GM12878 (cell line): ENCODE results near the gene PTPN12. TPM values are rescaled to one million over a fixed set of nuclear protein-coding genes. Genes with fewer than 3 reads are reported as not detected.

Source experiments
- ATAC-seq: fragments of 200-7000 bp; cut with Tn5 transposase; 3 replicates; pipeline ENCODE4 v1.9.1; 2020; ENCODE audit warnings: mild to moderate bottlenecking, moderate library complexity
- BruUV-seq: library from RNA; stranded (reverse); fragments of 400-500 nt; replicated peaks from 2 replicates; lab custom pipeline; 2021; lab: Mats Ljungman, UMichigan
- CTCF ChIA-PET: fragments of 300-600 bp; sonication (Branson Sonifier 250); formaldehyde crosslinking; extraction: SDS; loops from one replicate; lab custom pipeline; 2021; ENCODE audit warnings: inconsistent platforms; lab: Yijun Ruan, JAX
- POLR2A ChIA-PET: fragments of 350-600 bp; formaldehyde crosslinking; extraction: SDS; loops from one replicate; lab custom pipeline; 2021; ENCODE audit warnings: inconsistent platforms; lab: Charles Lee
- RAD21 ChIA-PET: fragments of 300-600 bp; sonication (Branson Sonifier 250); formaldehyde crosslinking; loops from one replicate; lab custom pipeline; 2023; ENCODE audit warnings: antibody characterized with exemption; ENCODE audit not compliant: unreplicated experiment; lab: Charles Lee
- SMC1A ChIA-PET: fragments of 300-600 bp; sonication (Branson Sonifier 250); formaldehyde crosslinking; loops from one replicate; lab custom pipeline; 2023; ENCODE audit not compliant: unreplicated experiment, uncharacterized antibody; lab: Charles Lee
- DNase-seq: peaks from one replicate; pipeline ENCODE4 v3.0.0-alpha.2; 2011; ENCODE audit warnings: low read depth, low spot score
- FAIRE-seq: peaks from 3 replicates; lab custom pipeline; 2011; peaks lifted over from hg19 to GRCh38; lab: Jason Lieb, UNC
- H2AFZ ChIP-seq: 2 replicates; pipeline ENCODE4 v1.6.0; 2011; ENCODE audit warnings: low read depth, low read length, control low read depth; ENCODE audit not compliant: control insufficient read depth
- H3K27ac ChIP-seq: 2 replicates; pipeline ENCODE4 v1.5.1; 2011; ENCODE audit warnings: control low read depth; ENCODE audit not compliant: control insufficient read depth, insufficient read depth
- H3K27me3 ChIP-seq, 2 experiments: replicated peaks in 1 of 2; 2 replicates each; pipeline versions ENCODE4 v1.6.0 to v1.6.1; 2011; ENCODE audit warnings: low read length in 1 of 2; ENCODE audit not compliant: control insufficient read depth in 2 of 2, insufficient read depth in 2 of 2
- H3K36me3 ChIP-seq, 2 experiments: 2 replicates each; pipeline ENCODE4 v1.5.1; 2011; ENCODE audit warnings: low read length in 1 of 2; ENCODE audit not compliant: control insufficient read depth in 2 of 2, insufficient read depth in 2 of 2
- H3K4me1 ChIP-seq: 2 replicates; pipeline ENCODE4 v1.6.1; 2011; ENCODE audit warnings: mild to moderate bottlenecking, low read length, moderate library complexity, mixed read lengths; ENCODE audit not compliant: control insufficient read depth, insufficient read depth
- H3K4me2 ChIP-seq: 2 replicates; pipeline ENCODE4 v1.6.0; 2011; ENCODE audit warnings: control low read depth; ENCODE audit not compliant: control insufficient read depth, insufficient read depth
- H3K4me3 ChIP-seq: fragments of 200-600 bp; sonication (generic); 2 replicates; pipeline ENCODE4 v1.5.1; 2016
- H3K79me2 ChIP-seq: 2 replicates; pipeline ENCODE4 v1.6.0; 2011; ENCODE audit warnings: low read length; ENCODE audit not compliant: control insufficient read depth, insufficient read depth
- H3K9ac ChIP-seq: 2 replicates; pipeline ENCODE4 v1.8.0; 2011; ENCODE audit warnings: low read length, control low read depth, mixed read lengths; ENCODE audit not compliant: control insufficient read depth, insufficient read depth
- H3K9me3 ChIP-seq: replicated peaks from 3 replicates; pipeline ENCODE4 v1.5.1; 2011; ENCODE audit warnings: mild to moderate bottlenecking, low read length; ENCODE audit not compliant: control insufficient read depth, insufficient read depth
- H4K20me1 ChIP-seq: 2 replicates; pipeline ENCODE4 v1.6.0; 2011; ENCODE audit not compliant: control insufficient read depth, insufficient read depth
- EGR1 ChIP-seq, 2 experiments: IDR thresholded peaks; 1 replicate in 1 of 2; 2 replicates in 1 of 2; pipeline ENCODE4 v1.6.1; 2011 to 2012; ENCODE audit warnings: low read depth in 2 of 2, low read length in 2 of 2, borderline replicate concordance in 1 of 2, mild to moderate bottlenecking in 1 of 2, moderate library complexity in 1 of 2
- FOS ChIP-seq: IDR thresholded peaks from 3 replicates; pipeline ENCODE4 v1.6.1; 2011; ENCODE audit warnings: borderline replicate concordance; ENCODE audit not compliant: insufficient read length; ENCODE audit errors: extremely low read depth
- IRF3 ChIP-seq: fragments of 450-650 bp; IDR thresholded peaks from 2 replicates; pipeline ENCODE4 v1.6.1; 2014; ENCODE audit warnings: mild to moderate bottlenecking
- KAT2A ChIP-seq: conservative IDR thresholded peaks from 2 replicates; pipeline ENCODE4 v1.6.1; 2011; ENCODE audit warnings: low read depth, low read length; ENCODE audit not compliant: control insufficient read depth
- PAX8 ChIP-seq: fragments of 450-650 bp; IDR thresholded peaks from 2 replicates; pipeline ENCODE4 v1.6.1; 2017; ENCODE audit warnings: mild to moderate bottlenecking, moderate library complexity
- PRDM15 ChIP-seq: fragments of 450-650 bp; formaldehyde crosslinking; IDR thresholded peaks from 2 replicates; pipeline ENCODE4 v1.4.0; 2020; ENCODE audit warnings: mild to moderate bottlenecking, moderate library complexity
- RAD21 ChIP-seq: IDR thresholded peaks from 2 replicates; pipeline ENCODE4 v1.6.1; 2011; ENCODE audit warnings: mild to moderate bottlenecking, low read depth, low read length, moderate library complexity; ENCODE audit not compliant: insufficient read depth
- TARDBP ChIP-seq: IDR thresholded peaks from 2 replicates; pipeline ENCODE4 v1.6.1; 2016; ENCODE audit warnings: borderline replicate concordance
- TCF3 ChIP-seq: IDR thresholded peaks from 2 replicates; pipeline ENCODE4 v1.6.1; 2012; ENCODE audit warnings: low read depth, mild to moderate bottlenecking, low read length, borderline replicate concordance; ENCODE audit not compliant: insufficient read depth
- WRNIP1 ChIP-seq: IDR thresholded peaks from 2 replicates; pipeline ENCODE4 v1.6.1; 2011; ENCODE audit warnings: low read depth, low read length, improper control_type of control experiment, borderline replicate concordance
- ZBTB11 ChIP-seq: fragments of 450-650 bp; formaldehyde crosslinking; IDR thresholded peaks from 2 replicates; pipeline ENCODE4 v1.5.0; 2022; ENCODE audit warnings: mild to moderate bottlenecking, missing genetic modification characterization
- WGBS: methylation state at CpG from one replicate; pipeline ENCODE4 v1.1.6; 2016; ENCODE audit warnings: low lambda C conversion rate; ENCODE audit not compliant: insufficient replicate concordance, insufficient coverage; ENCODE audit errors: missing lambda C conversion rate; 5-methylcytosine and 5-hydroxymethylcytosine counted together
- in situ Hi-C: fragments of 300-500 bp; cut with MboI; formaldehyde crosslinking; loops from 9 replicates; pipeline ENCODE4 v1.14.3; 2018; ENCODE audit warnings: mixed read lengths
- intact Hi-C: fragments of 100-400 bp; cut with micrococcal nuclease; formaldehyde crosslinking; loops from one replicate; pipeline ENCODE4 v1.14.2; 2022; ENCODE audit not compliant: unreplicated experiment
- polyA plus RNA-seq, 11 experiments: library from polyadenylated mRNA; depleted of rRNA in 4 of 11; unstranded in 6 of 11; stranded (reverse) in 5 of 11; fragments of >200 nt; fragmentation: Nextera tagmentation in 4 of 11; fragmentation: Illumina TruSeq in 1 of 11; extraction: Ambion mirVana in 4 of 11; extraction: Trizol in 1 of 11; gene quantifications; 1 replicate in 1 of 11; 2 replicates in 10 of 11; pipeline versions ENCODE4 v1.2.1 to v1.2.3, GENCODE V29; 2011 to 2016; ENCODE audit warnings: inconsistent platforms in 2 of 11, missing spikeins in 2 of 11, low read depth in 1 of 11
- total RNA-seq, 4 experiments: library from RNA; depleted of rRNA in 3 of 4; stranded (reverse); fragments of >200 nt in 3 of 4; fragmentation: Illumina TruSeq in 1 of 4; extraction: Trizol in 1 of 4; gene quantifications; 2 replicates each; pipeline versions ENCODE4 v1.2.1 to v1.2.3, GENCODE V29; 2013 to 2021

Gene PTPN12
- total and polyA plus RNA-seq, 10 of the 15 experiments (the other 5 are each of a cell fraction or from before 2014, with no cell fraction given) = 6.6 to 52.9 (median 17.4) TPM

DNA sequence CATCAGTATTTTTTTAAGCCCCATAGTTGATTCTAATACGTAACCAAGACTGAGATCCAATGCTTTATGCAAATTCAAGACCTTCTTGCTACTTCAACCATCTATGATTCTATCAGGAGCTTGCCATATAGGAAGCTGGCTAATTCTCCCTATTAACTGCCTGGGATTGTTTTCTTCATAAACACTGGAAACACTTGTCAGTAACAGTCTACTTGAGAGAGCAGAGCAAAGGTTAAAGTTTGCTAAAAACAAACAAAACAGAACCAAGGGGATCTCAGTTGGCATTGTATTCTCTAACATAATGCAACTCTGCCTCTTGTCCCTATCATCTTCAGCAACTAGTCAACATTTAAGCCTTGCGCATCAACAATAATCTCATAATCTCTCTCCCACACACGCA is 21.0 kb upstream of the PTPN12 start:
- Histone ChIP-seq H3K4me2 (no peak overlapping the region), H3K9ac (no peak overlapping the region), H3K4me3 (no peak overlapping the region), H3K27ac (no peak overlapping the region), H4K20me1 (no peaks in the 10 kb centered on the region), H2AFZ (no peak overlapping the region), H3K36me3 (no peaks in the 10 kb centered on the region), H3K79me2 (no peaks in the 10 kb centered on the region), H3K4me1 (no peaks in the 10 kb centered on the region), H3K27me3 (no peaks in the 10 kb centered on the region), H3K9me3 (no peaks in the 10 kb centered on the region)
- BruUV-seq = no TSS peak
- ChIA-PET SMC1A (interaction anchor here (1.6 kb wide), 1 partner anchor 13 kb away, joined by 5 read pairs; no protein-coding TSS in a partner anchor), CTCF (interaction anchor here (1.6 kb wide), 1 partner anchor 135 kb away, joined by 4 read pairs; no protein-coding TSS in a partner anchor), RAD21 (interaction anchor here (1.1 kb wide), 1 partner anchor 9 kb away, joined by 3 read pairs; no protein-coding TSS in a partner anchor), POLR2A (interaction anchor here (0.8 kb wide), 1 partner anchor 10 kb away, joined by 3 read pairs; no protein-coding TSS in a partner anchor)
- ATAC-seq = no peak
- DNase-seq = no peak
- FAIRE-seq = no peak
- WGBS = 89% methylated on average over 3 of the region's 3 CpGs
- in situ Hi-C loops (no loop called here), intact Hi-C loops (no loop called here)
- no peak for TF ChIP-seq ZBTB11 (CRISPR knock-in tag)
- TF ChIP-seq PRDM15 (CRISPR knock-in tag) = no peak
- no peak for TF ChIP-seq EGR1 (IDR thresholded peaks at IDR 0.05; ENCODE audit: borderline replicate concordance in 1 of 2, low read depth in 2 of 2, low read length in 2 of 2)
- TF ChIP-seq KAT2A = no peak
- no peak for TF ChIP-seq RAD21
- no peak for TF ChIP-seq IRF3
- no peak for TF ChIP-seq TCF3
- TF ChIP-seq FOS = no peak
- TF ChIP-seq TARDBP = no peak
- TF ChIP-seq PAX8 = no peak
- TF ChIP-seq WRNIP1 = no peak
